SK-N-MC (cell line): ENCODE measurements around the gene RGS19.

ENCODE experiments used
- EZH2 ChIP-seq: fragments of 200-600 bp; sonication (generic); IDR thresholded peaks from one replicate; pipeline ENCODE4 v1.6.1; 2017; ENCODE audit warnings: antibody characterized with exemption
- POLR2AphosphoS5 ChIP-seq: IDR thresholded peaks from 2 replicates; pipeline ENCODE4 v1.6.1; 2012; ENCODE audit warnings: mild to moderate bottlenecking, low read depth, low read length, borderline replicate concordance

DNA sequence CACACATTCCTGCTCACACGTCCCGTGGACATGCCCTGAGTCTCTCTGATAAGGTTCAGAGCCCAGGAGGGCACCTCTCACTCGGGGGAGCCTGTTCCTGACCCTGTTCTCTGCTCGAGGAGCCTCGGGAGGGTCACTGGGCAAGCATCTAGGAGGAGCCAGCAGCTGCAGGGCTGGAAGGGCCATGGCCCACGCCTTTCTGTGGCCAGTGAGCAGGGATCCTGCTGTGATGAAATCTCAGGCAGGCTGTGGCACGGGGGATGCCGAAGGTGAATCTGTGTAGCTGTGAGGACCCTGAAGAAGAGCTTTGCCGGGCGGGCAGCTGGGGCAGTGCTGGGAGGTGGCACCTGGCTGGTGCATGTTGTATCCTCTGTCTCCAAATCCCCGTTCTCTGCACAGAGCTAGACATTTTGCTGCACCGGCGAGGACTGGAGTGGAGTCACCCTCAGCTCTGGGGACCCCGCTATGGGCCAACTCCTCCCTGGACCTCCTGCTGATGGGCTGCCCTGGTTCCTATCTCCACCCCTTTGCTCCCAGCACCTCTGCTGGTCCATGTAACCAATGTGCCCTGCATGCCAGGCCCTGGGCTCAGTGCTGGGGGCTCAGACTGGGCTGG lies 35.1 kb upstream of the RGS19 start:
- TF ChIP-seq POLR2AphosphoS5 (no peak), EZH2 (no peak)
